K562 (cell line): ENCODE results near the gene XKR7. TPM values are rescaled to one million over a fixed set of nuclear protein-coding genes. Genes with fewer than 3 reads are reported as not detected.

ENCODE experiments used
- BRD4 ChIP-seq: fragments of 200-600 bp; sonication (generic); IDR thresholded peaks from 2 replicates; pipeline ENCODE4 v1.6.1; 2017; ENCODE audit warnings: inconsistent platforms
- CXXC5 ChIP-seq: fragments of 250-450 bp; sonication (Bioruptor Pico); IDR thresholded peaks from 2 replicates; pipeline ENCODE4 v1.8.0; 2022; ENCODE audit warnings: inconsistent platforms, mild to moderate bottlenecking, moderate library complexity
- DACH1 ChIP-seq: fragments of 450-650 bp; IDR thresholded peaks from 2 replicates; pipeline ENCODE4 v1.6.1; 2018; ENCODE audit not compliant: partially characterized antibody
- ELF1 ChIP-seq: fragments of 200-800 bp; sonication (Bioruptor generic); IDR thresholded peaks from 2 replicates; pipeline ENCODE4 v1.6.1; 2016; ENCODE audit warnings: missing genetic modification characterization, missing compliant biosample characterization
- ELF4 ChIP-seq: fragments of 450-650 bp; formaldehyde crosslinking; IDR thresholded peaks from 2 replicates; pipeline ENCODE4 v1.4.0; 2022; ENCODE audit warnings: missing genetic modification characterization
- FUS ChIP-seq: fragments of 200-400 bp; formaldehyde crosslinking; optimal IDR thresholded peaks from 2 replicates; pipeline ENCODE3; 2017; ENCODE audit warnings: low read depth, low read length
- LCOR ChIP-seq: sonication (generic); formaldehyde crosslinking; IDR thresholded peaks from 2 replicates; pipeline ENCODE4 v1.8.0; 2022; ENCODE audit warnings: mild to moderate bottlenecking, missing genetic modification reagents
- MAFG ChIP-seq: fragments of 450-650 bp; conservative IDR thresholded peaks from 2 replicates; pipeline ENCODE4 v1.6.1; 2016; ENCODE audit warnings: missing genetic modification characterization, missing compliant biosample characterization
- MTA1 ChIP-seq: fragments of 450-650 bp; IDR thresholded peaks from 2 replicates; pipeline ENCODE4 v1.6.1; 2017; ENCODE audit warnings: borderline replicate concordance
- NR2C1 ChIP-seq, 2 experiments: fragments of 450-650 bp; IDR thresholded peaks; 2 replicates each; pipeline ENCODE4 v1.6.1; 2017; ENCODE audit warnings: mild to moderate bottlenecking in 2 of 2, antibody characterized with exemption in 1 of 2, inconsistent platforms in 1 of 2, missing compliant biosample characterization in 1 of 2, missing genetic modification characterization in 1 of 2
- NR2F6 ChIP-seq: fragments of 450-650 bp; formaldehyde crosslinking; IDR thresholded peaks from 2 replicates; pipeline ENCODE4 v1.4.0; 2020; ENCODE audit warnings: mild to moderate bottlenecking
- NRF1 ChIP-seq, 2 experiments: fragments of 450-650 bp; IDR thresholded peaks in 1 of 2; conservative IDR thresholded peaks in 1 of 2; 2 replicates each; pipeline ENCODE4 v1.6.1; 2014; ENCODE audit warnings: mild to moderate bottlenecking in 2 of 2
- RHOXF2B ChIP-seq: fragments of 250-450 bp; sonication (Bioruptor Pico); conservative IDR thresholded peaks from 2 replicates; pipeline ENCODE4 v1.5.1; 2021
- SPI1 ChIP-seq: IDR thresholded peaks from 2 replicates; pipeline ENCODE4 v1.6.1; 2011; ENCODE audit warnings: low read depth, low read length, control low read depth, borderline replicate concordance
- TEAD2 ChIP-seq: fragments of 450-650 bp; IDR thresholded peaks from 2 replicates; pipeline ENCODE4 v1.6.1; 2016; ENCODE audit warnings: missing genetic modification characterization, control low read depth, missing compliant biosample characterization
- U2AF1 ChIP-seq: fragments of 200-400 bp; formaldehyde crosslinking; optimal IDR thresholded peaks from 2 replicates; pipeline ENCODE3; 2017; ENCODE audit warnings: mild to moderate bottlenecking, low read depth, low read length, moderate library complexity
- ZBTB7A ChIP-seq: IDR thresholded peaks from 2 replicates; pipeline ENCODE4 v1.6.1; 2011; ENCODE audit warnings: low read depth, mild to moderate bottlenecking, low read length, moderate library complexity, borderline replicate concordance; ENCODE audit not compliant: control insufficient read depth
- ZC3H4 ChIP-seq: sonication (generic); formaldehyde crosslinking; IDR thresholded peaks from 2 replicates; pipeline ENCODE4 v1.9.0; 2021; ENCODE audit warnings: missing genetic modification reagents, borderline replicate concordance
- ZNF224 ChIP-seq: sonication (generic); formaldehyde crosslinking; IDR thresholded peaks from 2 replicates; pipeline ENCODE4 v1.8.0; 2022; ENCODE audit warnings: mild to moderate bottlenecking, missing genetic modification reagents
- polyA plus RNA-seq, 8 experiments: library from polyadenylated mRNA; depleted of rRNA in 4 of 8; stranded (reverse) in 5 of 8; unstranded in 3 of 8; fragments of >200 nt; fragmentation: Nextera tagmentation in 2 of 8; fragmentation: Illumina TruSeq in 1 of 8; extraction: Ambion mirVana in 2 of 8; extraction: Trizol in 1 of 8; gene quantifications; 2 replicates each; pipeline versions ENCODE4 v1.2.1 to v1.2.3, GENCODE V29; 2011 to 2014; ENCODE audit warnings: inconsistent platforms in 1 of 8, missing spikeins in 1 of 8
- total RNA-seq, 7 experiments: library from RNA; depleted of rRNA in 6 of 7; stranded (reverse); fragments of >200 nt in 6 of 7; fragmentation: Illumina TruSeq in 2 of 7; extraction: Trizol in 2 of 7; gene quantifications; 2 replicates each; pipeline versions ENCODE4 v1.2.1 to v1.2.3, GENCODE V29; 2011 to 2021; ENCODE audit warnings: low replicate concordance in 1 of 7
- TF ChIP-seq, protein P1 (sequence below): sonication (generic); formaldehyde crosslinking; IDR thresholded peaks from 2 replicates; pipeline ENCODE4 v1.8.1; 2022; ENCODE audit warnings: missing genetic modification reagents
- TF ChIP-seq, protein P2 (sequence below): fragments of 250-450 bp; sonication (Bioruptor Pico); IDR thresholded peaks from 2 replicates; pipeline ENCODE4 v1.4.0; 2020
- TF ChIP-seq, protein P3 (sequence below), 3 experiments: fragments of 200-800 bp in 1 of 3; fragments of 250-450 bp in 1 of 3; fragments of 450-650 bp in 1 of 3; sonication (Bioruptor Pico) in 1 of 3; sonication (Bioruptor generic) in 1 of 3; formaldehyde crosslinking in 1 of 3; IDR thresholded peaks; 2 replicates each; pipeline versions ENCODE4 v1.6.1 to v1.8.0; 2016 to 2022; ENCODE audit warnings: mild to moderate bottlenecking in 2 of 3, missing genetic modification characterization in 2 of 3, missing compliant biosample characterization in 1 of 3, moderate library complexity in 1 of 3

The XKR7 gene
- total and polyA plus RNA-seq, 9 of the 15 experiments (the other 6 are each of a cell fraction or from before 2014, with no cell fraction given), result 0.02 TPM; not detected in 8

DNA sequence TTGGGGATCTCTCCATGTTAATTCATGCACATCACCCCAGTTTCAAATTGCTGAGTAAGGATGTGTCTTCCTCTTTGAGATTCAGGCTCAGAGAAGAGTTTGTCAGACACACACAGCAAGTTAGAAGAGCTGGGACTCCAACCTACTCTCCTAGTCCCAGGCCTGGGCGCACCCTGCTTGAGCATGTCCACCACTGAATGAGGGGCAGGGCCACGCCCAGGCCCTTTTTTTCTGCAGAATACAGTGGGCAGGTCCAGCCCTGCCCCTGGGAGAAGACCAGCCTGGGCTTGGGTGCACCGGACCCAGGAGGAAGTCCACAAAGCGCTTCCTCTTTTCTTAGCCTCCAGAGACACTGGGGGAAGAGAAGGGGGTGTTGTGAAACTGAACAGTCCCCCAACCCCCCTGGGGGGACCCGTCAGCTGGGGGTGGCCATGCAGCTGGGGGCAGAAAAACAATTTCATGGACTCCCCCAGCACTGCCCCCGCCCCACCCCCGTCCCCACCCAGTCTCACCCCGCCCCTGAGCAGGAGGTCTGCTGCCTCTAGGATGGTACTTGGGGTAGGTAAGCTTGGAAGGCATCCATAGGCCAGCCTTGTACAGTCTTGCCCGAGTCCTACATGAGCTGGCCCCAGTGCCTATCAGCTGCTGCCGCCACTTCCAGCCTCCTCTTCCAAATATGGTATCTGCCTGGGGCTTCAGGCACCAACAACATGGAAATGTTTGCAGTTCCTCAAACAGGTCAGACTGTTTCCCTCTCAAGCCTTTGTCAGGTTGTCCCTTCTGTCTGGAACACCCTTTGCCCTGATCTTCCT is 72.4 kb downstream of the XKR7 start (continued):
- TF ChIP-seq, protein P1, sequence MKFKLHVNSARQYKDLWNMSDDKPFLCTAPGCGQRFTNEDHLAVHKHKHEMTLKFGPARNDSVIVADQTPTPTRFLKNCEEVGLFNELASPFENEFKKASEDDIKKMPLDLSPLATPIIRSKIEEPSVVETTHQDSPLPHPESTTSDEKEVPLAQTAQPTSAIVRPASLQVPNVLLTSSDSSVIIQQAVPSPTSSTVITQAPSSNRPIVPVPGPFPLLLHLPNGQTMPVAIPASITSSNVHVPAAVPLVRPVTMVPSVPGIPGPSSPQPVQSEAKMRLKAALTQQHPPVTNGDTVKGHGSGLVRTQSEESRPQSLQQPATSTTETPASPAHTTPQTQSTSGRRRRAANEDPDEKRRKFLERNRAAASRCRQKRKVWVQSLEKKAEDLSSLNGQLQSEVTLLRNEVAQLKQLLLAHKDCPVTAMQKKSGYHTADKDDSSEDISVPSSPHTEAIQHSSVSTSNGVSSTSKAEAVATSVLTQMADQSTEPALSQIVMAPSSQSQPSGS (CRISPR knock-in tag), result no peak
- TF ChIP-seq ELF4 (0 out of 2 replicates have a peak, but pooled peaks have one; percentile 43), CXXC5 (CRISPR knock-in tag) (no peak), NR2F6 (CRISPR knock-in tag) (no peak), TEAD2 (tag) (no peak), MTA1 (no peak), MAFG (tag) (peak; percentile 64), LCOR (CRISPR knock-in tag) (no peak), FUS (no peak), ZBTB7A (no peak), ZNF224 (CRISPR knock-in tag) (no peak), ZC3H4 (no peak), NRF1 (conservative IDR thresholded peaks at IDR 0.05 in 1 of 2, IDR thresholded peaks at IDR 0.05 in 1 of 2) (peak; percentile 75 to 81), ELF1 (tag) (peak; percentile 27; the same call in 1 of the 2 replicates), DACH1 (no peak), NR2C1 (IDR thresholded peaks at IDR 0.05) (no peak), NR2C1 (tag; IDR thresholded peaks at IDR 0.05) (no peak), SPI1 (peak; percentile 97), U2AF1 (no peak), BRD4 (no peak), RHOXF2B (no peak)
- TF ChIP-seq, protein P2, sequence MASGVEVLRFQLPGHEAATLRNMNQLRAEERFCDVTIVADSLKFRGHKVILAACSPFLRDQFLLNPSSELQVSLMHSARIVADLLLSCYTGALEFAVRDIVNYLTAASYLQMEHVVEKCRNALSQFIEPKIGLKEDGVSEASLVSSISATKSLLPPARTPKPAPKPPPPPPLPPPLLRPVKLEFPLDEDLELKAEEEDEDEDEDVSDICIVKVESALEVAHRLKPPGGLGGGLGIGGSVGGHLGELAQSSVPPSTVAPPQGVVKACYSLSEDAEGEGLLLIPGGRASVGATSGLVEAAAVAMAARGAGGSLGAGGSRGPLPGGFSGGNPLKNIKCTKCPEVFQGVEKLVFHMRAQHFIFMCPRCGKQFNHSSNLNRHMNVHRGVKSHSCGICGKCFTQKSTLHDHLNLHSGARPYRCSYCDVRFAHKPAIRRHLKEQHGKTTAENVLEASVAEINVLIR (CRISPR knock-in tag), result no peak
- TF ChIP-seq, protein P3, sequence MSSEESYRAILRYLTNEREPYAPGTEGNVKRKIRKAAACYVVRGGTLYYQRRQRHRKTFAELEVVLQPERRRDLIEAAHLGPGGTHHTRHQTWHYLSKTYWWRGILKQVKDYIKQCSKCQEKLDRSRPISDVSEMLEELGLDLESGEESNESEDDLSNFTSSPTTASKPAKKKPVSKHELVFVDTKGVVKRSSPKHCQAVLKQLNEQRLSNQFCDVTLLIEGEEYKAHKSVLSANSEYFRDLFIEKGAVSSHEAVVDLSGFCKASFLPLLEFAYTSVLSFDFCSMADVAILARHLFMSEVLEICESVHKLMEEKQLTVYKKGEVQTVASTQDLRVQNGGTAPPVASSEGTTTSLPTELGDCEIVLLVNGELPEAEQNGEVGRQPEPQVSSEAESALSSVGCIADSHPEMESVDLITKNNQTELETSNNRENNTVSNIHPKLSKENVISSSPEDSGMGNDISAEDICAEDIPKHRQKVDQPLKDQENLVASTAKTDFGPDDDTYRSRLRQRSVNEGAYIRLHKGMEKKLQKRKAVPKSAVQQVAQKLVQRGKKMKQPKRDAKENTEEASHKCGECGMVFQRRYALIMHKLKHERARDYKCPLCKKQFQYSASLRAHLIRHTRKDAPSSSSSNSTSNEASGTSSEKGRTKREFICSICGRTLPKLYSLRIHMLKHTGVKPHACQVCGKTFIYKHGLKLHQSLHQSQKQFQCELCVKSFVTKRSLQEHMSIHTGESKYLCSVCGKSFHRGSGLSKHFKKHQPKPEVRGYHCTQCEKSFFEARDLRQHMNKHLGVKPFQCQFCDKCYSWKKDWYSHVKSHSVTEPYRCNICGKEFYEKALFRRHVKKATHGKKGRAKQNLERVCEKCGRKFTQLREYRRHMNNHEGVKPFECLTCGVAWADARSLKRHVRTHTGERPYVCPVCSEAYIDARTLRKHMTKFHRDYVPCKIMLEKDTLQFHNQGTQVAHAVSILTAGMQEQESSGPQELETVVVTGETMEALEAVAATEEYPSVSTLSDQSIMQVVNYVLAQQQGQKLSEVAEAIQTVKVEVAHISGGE (CRISPR knock-in tag; IDR thresholded peaks at IDR 0.05), result 0 out of 6 replicates have a peak, but pooled peaks of 1 of the 3 experiments have one; percentile 30
